GM18867 (cell line): ENCODE measurements around the gene UPF3A.
"Not testable (repeated sequence)": the region's sequence is repeated elsewhere in the genome, so short reads cannot be mapped to it uniquely, and the experiment has no call there.

ENCODE experiments used
- ATAC-seq: cut with Tn5 transposase; IDR thresholded peaks from one replicate; pipeline ENCODE4 v1.9.1; 2021; ENCODE audit warnings: mild to moderate bottlenecking, moderate library complexity; ENCODE audit not compliant: unreplicated experiment

UPF3A gene, protein sequence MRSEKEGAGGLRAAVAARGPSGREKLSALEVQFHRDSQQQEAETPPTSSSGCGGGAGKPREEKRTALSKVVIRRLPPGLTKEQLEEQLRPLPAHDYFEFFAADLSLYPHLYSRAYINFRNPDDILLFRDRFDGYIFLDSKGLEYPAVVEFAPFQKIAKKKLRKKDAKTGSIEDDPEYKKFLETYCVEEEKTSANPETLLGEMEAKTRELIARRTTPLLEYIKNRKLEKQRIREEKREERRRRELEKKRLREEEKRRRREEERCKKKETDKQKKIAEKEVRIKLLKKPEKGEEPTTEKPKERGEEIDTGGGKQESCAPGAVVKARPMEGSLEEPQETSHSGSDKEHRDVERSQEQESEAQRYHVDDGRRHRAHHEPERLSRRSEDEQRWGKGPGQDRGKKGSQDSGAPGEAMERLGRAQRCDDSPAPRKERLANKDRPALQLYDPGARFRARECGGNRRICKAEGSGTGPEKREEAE

GRCh38 chr13:114281351-114282040 is at the start of gene UPF3A:
Gene UPF3A, plus strand, starts transcription at chr13:114281601. Its CDS starts 39 bp downstream, at chr13:114281640.
- ATAC-seq, result peak; percentile 76

GRCh38 chr13:114231886-114232285 is 49.5 kb upstream of the UPF3A start:
- ATAC-seq, result no peak

- no peak for ATAC-seq
These were observed 47.1 kb upstream of the UPF3A start for GRCh38 chr13:114234266-114234644.

DNA sequence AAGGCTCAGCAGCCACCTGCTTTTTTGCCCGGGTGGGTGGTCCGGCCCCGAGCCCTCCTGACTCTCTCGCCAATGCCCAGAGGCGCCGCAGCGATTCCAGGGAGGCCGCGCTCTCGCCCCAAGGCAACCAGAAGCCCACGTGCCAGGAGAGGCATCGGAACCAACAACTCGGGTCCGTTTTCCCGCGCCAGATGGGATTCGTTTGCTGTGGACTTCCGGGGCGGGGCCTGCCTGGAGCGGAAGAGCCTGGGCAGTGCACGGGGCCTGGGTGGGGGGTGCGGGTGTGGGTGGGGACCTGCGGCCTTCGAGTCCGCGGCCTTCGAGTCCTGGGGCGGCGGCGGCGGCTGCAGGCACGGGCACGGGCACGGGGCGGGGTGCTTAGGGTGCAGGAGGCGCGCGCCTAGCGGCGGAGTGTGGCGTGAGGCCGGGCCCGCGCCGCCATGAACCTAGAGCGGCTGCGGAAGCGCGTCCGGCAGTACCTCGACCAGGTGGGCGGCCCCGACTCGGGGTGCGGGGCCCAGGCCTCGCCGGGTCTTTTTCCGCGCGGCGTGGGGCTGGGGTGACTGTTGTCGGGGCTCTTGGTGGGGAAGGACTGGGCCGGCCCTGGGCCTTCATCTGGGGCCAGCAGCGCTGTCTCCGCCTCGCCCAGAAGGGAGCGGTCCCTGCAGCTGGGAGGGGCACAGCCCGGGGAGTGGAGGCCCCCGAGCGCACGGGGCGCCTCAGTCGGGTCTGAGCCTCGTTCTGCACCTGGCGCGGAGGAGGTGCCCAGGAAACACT is 46.6 kb upstream of the UPF3A start, which contains the start of gene CDC16:
TSS of gene CDC16 (plus strand) at position 253 of the 777 bp plus-strand sequence. CDS start at position 441, 188 bp downstream.
- peak; percentile 84 for ATAC-seq

GRCh38 chr13:114235697-114236096 is 45.7 kb upstream of the UPF3A start:
- ATAC-seq, result no peak

DNA sequence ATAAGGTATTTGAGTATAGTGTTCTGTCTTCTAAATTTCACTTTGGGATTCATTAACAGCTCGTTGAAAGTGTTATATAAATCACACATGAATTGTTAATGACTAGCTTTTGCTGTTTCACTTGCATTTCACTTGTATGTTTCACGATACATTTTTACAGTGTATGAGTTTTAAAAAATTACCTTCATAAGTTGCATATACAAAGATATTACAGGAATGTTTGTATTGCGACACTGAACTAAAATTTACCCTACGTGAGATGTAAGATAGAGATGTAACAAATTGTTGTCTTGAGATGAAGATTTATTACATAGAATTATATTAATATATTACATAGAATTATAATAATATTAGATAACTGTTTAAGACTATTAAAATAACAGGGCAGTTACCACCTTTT is 45.2 kb upstream of the UPF3A start:
- ATAC-seq, result no peak

GRCh38 chr13:114237415-114238112 is 43.8 kb upstream of the UPF3A start:
- no peak for ATAC-seq

GRCh38 chr13:114241918-114242317 is 39.5 kb upstream of the UPF3A start:
- ATAC-seq, result no peak

DNA sequence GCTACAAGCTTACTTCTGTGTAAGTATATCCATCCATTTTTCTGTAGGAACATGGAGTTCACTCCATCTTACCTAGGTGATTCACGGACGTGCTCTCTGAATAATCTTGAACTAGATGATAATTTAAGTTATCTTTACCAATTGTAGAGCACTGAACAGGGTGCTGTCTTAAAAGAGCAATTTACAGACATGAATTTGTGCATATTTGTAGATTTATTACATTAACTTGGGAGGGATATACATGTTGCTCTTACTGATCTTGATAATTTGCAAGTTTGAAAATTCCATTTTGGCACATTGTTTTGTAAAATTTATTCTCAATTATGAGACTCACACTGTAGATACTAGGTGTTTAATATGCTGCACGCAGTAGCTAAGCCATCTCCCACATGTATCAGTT is 37.4 kb upstream of the UPF3A start:
- no peak for ATAC-seq

DNA sequence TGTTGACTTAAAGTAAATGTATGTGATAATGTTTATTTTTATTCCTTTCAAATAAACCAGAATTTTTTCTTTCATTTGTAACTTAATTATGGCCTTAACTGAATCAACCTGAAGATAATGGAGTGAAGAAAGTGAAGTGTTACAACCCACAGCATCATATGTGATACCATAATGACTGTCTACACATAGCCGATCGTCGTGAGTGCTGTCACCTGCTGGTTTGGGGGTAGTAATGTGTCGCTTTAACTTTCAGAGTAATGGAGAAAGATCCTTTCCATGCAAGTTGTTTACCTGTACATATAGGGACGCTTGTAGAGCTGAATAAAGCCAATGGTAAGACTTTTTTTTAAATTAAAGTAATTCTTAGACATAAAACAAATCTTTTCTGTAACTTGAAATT is 36.8 kb upstream of the UPF3A start:
- no peak for ATAC-seq

DNA sequence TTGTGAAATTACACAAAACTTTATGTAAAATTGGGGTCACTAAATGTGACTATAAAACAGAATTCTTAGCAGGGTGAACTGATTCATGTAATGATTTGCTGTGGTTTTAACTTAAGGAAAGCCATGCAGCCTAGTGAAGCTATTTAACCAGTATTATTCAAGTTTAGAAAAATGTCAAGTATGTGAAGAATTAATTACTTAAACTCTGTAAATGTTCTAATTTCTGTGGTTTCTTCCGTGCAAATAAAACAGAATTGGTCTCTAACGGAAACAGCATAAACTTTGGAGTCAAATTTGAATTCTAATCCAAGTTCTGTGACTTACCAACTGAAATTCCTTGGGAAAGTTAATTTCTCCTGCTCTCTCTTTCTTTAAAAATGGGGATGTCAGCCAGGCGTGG is 33.4 kb upstream of the UPF3A start:
- no peak for ATAC-seq

- no peak for ATAC-seq
These were observed 32.3 kb upstream of the UPF3A start for GRCh38 chr13:114249077-114249476.

GRCh38 chr13:114251639-114252440 is 29.6 kb upstream of the UPF3A start:
- not testable (repeated sequence) for ATAC-seq

GRCh38 chr13:114256547-114256946 is 24.9 kb upstream of the UPF3A start:
- no peak for ATAC-seq

DNA sequence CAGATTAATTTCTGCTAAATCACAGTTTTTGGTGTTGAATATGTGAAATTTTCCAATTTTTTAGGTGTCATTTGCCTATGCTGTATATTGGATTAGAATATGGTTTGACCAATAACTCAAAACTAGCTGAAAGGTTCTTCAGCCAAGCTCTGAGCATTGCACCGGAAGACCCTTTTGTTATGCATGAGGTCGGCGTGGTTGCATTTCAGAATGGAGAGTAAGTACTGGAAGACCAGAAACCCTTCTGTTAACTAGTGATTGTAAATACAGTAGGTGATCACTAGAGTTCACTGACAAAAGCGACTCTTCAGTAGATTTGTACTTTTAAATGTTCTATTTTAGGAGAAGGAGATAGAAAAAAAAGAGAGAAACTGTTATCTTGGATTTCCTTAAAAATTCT is 24.4 kb upstream of the UPF3A start:
- ATAC-seq, result no peak

DNA sequence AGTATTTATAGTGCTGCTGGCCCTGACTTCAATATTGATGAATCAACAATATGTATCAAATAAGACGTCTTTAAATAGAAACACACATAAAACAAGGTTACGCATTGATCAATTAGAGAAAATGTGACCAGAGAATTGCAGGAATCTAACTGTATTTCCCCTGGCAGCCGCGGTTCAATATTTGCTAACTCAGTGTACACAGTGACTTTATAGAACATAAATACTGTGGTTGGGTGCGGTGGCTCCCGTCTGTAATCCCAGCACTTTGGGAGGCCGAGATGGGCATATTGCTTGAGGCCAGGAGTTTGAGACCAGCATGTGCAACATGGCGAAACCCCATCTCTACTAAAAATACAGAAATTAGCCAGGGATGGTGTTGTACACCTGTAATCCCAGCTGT is 22.8 kb upstream of the UPF3A start:
- no peak for ATAC-seq

- ATAC-seq, result peak; percentile 1
These were observed 22.0 kb upstream of the UPF3A start for GRCh38 chr13:114259374-114259773.

GRCh38 chr13:114259974-114260373 is 21.4 kb upstream of the UPF3A start:
- ATAC-seq, result peak; percentile 49

DNA sequence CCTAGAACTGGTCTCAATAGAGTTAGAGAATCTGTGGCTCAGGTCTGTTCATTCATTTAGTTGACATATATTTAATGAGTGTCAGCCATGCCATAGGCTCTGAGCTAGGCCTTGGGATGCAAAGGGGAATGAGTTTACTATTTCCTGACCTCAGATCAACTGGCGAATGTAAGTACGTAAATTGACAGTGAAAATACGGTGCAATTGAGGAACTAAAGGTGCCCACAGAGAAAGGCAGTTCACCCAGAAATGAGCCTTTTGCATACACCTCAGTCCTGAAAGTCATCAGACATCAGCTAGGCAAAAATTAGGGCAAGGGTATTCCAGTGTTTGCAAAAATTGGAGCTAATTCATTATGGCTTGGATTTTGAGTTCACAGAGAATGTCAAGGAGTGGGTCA is 20.6 kb upstream of the UPF3A start:
- ATAC-seq, result peak; percentile 27
